ENCODE results near the gene KLRF2. TPM values are rescaled to one million over a fixed set of nuclear protein-coding genes. Genes with fewer than 3 reads are reported as not detected.

KLRF2 gene
- polyA plus RNA-seq, 1 donor from 2014 or later, result not detected

GRCh38 chr12:9919443-9919842, 38.2 kb downstream of the KLRF2 start:
- Histone ChIP-seq H3K79me2 (replicated peaks; ENCODE audit: insufficient read depth, low read length) (no peaks in the 10 kb centered on the region), H3K27ac (ENCODE audit: low read length) (no peak overlapping the region), H3K9me3 (ENCODE audit: low read length) (no peaks in the 10 kb centered on the region), H3K27me3 (ENCODE audit: insufficient read depth, low read depth, low read length) (no peaks in the 10 kb centered on the region), H3K4me2 (ENCODE audit: low read length) (no peak overlapping the region), H3K4me3 (ENCODE audit: low read length) (no peak overlapping the region), H2AFZ (ENCODE audit: low read depth, low read length) (no peak overlapping the region), H3K9ac (ENCODE audit: low read length) (no peak overlapping the region), H3F3A (ENCODE audit: insufficient read depth, low read length, poor library complexity, severe bottlenecking) (no peaks in the 10 kb centered on the region), H3K9me2 (ENCODE audit: insufficient read depth, low read length) (no peaks in the 10 kb centered on the region), H3K36me3 (ENCODE audit: insufficient read depth, low read length) (no peaks in the 10 kb centered on the region), H4K20me1 (ENCODE audit: insufficient read depth) (no peaks in the 10 kb centered on the region)
- no peak for TF ChIP-seq CTCF (IDR thresholded peaks at IDR 0.05; ENCODE audit: poor library complexity, severe bottlenecking)
- no peak for TF ChIP-seq TAF1 (IDR thresholded peaks at IDR 0.05; ENCODE audit: low read depth)
- TF ChIP-seq REST (IDR thresholded peaks at IDR 0.05; ENCODE audit: borderline replicate concordance), result no peak
- TF ChIP-seq MXI1 (conservative IDR thresholded peaks at IDR 0.05; ENCODE audit: poor library complexity, severe bottlenecking), result no peak
- no peak for TF ChIP-seq POLR2AphosphoS5 (IDR thresholded peaks at IDR 0.05)
- no peak for TF ChIP-seq SMC3 (conservative IDR thresholded peaks at IDR 0.05; ENCODE audit: poor library complexity)
- no peak for TF ChIP-seq EZH2 (IDR thresholded peaks at IDR 0.05; ENCODE audit: borderline replicate concordance, insufficient read depth, low read length, poor library complexity, severe bottlenecking)
- TF ChIP-seq EP300 (conservative IDR thresholded peaks at IDR 0.05; ENCODE audit: poor library complexity, severe bottlenecking), result no peak
- TF ChIP-seq RAD21 (conservative IDR thresholded peaks at IDR 0.05), result no peak

GRCh38 chr12:9920451-9920850, 39.2 kb downstream of the KLRF2 start:
- H2AFZ ChIP-seq (ENCODE audit: low read depth, low read length), result no peak overlapping the region
- H3K9me3 ChIP-seq (ENCODE audit: low read length), result no peaks in the 10 kb centered on the region
- no peaks in the 10 kb centered on the region for H3F3A ChIP-seq (ENCODE audit: insufficient read depth, low read length, poor library complexity, severe bottlenecking)
- no peaks in the 10 kb centered on the region for H3K27me3 ChIP-seq (ENCODE audit: insufficient read depth, low read depth, low read length)
- H3K9ac ChIP-seq (ENCODE audit: low read length), result no peak overlapping the region
- H3K4me2 ChIP-seq (ENCODE audit: low read length), result no peak overlapping the region
- H3K27ac ChIP-seq (ENCODE audit: low read length), result no peak overlapping the region
- H3K36me3 ChIP-seq (ENCODE audit: insufficient read depth, low read length), result no peaks in the 10 kb centered on the region
- no peaks in the 10 kb centered on the region for H3K9me2 ChIP-seq (ENCODE audit: insufficient read depth, low read length)
- no peak overlapping the region for H3K4me3 ChIP-seq (ENCODE audit: low read length)
- TF ChIP-seq POLR2AphosphoS5 (IDR thresholded peaks at IDR 0.05) (no peak), CTCF (IDR thresholded peaks at IDR 0.05; ENCODE audit: poor library complexity, severe bottlenecking) (no peak), SMC3 (conservative IDR thresholded peaks at IDR 0.05; ENCODE audit: poor library complexity) (no peak), EZH2 (IDR thresholded peaks at IDR 0.05; ENCODE audit: borderline replicate concordance, insufficient read depth, low read length, poor library complexity, severe bottlenecking) (no peak), RAD21 (conservative IDR thresholded peaks at IDR 0.05) (no peak), EP300 (conservative IDR thresholded peaks at IDR 0.05; ENCODE audit: poor library complexity, severe bottlenecking) (no peak), MXI1 (conservative IDR thresholded peaks at IDR 0.05; ENCODE audit: poor library complexity, severe bottlenecking) (no peak), TAF1 (IDR thresholded peaks at IDR 0.05; ENCODE audit: low read depth) (no peak), REST (IDR thresholded peaks at IDR 0.05; ENCODE audit: borderline replicate concordance) (no peak)
- no peaks in the 10 kb centered on the region for H3K79me2 ChIP-seq (replicated peaks; ENCODE audit: insufficient read depth, low read length)
- no peaks in the 10 kb centered on the region for H4K20me1 ChIP-seq (ENCODE audit: insufficient read depth)
